HEK293 (cell line): Measurements from ENCODE around the gene MC5R.

ENCODE experiments used
- CTCF ChIA-PET: fragments of 350-600 bp; formaldehyde crosslinking; extraction: SDS; loops from one replicate; lab custom pipeline; 2021; ENCODE audit warnings: antibody characterized with exemption; lab: Yijun Ruan, JAX
- POLR2A ChIA-PET: fragments of 300-600 bp; formaldehyde crosslinking; extraction: SDS; loops from one replicate; lab custom pipeline; 2020; ENCODE audit warnings: antibody characterized with exemption, inconsistent platforms; lab: Yijun Ruan, JAX
- H3K27ac ChIP-seq: fragments of 200-500 bp; sonication (Bioruptor generic); 2 replicates; pipeline ENCODE4 v1.5.1; 2014; ENCODE audit warnings: low read depth, low read length, control low read depth, inconsistent platforms; ENCODE audit errors: extremely low read depth
- H3K36me3 ChIP-seq, 2 experiments: fragments of 200-500 bp in 1 of 2; sonication (Bioruptor generic) in 1 of 2; 1 replicate in 1 of 2; 2 replicates in 1 of 2; pipeline ENCODE4 v1.5.1; 2014 to 2017; ENCODE audit warnings: inconsistent platforms in 2 of 2, low read length in 2 of 2; ENCODE audit not compliant: control insufficient read depth in 2 of 2, insufficient read depth in 1 of 2
- H3K4me1 ChIP-seq: fragments of 200-500 bp; sonication (Bioruptor generic); 2 replicates; pipeline ENCODE4 v1.5.1; 2014; ENCODE audit warnings: mild to moderate bottlenecking, low read length, inconsistent platforms; ENCODE audit not compliant: control insufficient read depth, insufficient read depth
- H3K4me3 ChIP-seq: 2 replicates; pipeline ENCODE4 v1.5.1; 2011; ENCODE audit warnings: low read depth, mild to moderate bottlenecking, control low read depth, low read length, moderate library complexity
- H3K9me3 ChIP-seq: fragments of 200-500 bp; sonication (Bioruptor generic); 2 replicates; pipeline ENCODE4 v1.5.1; 2014; ENCODE audit warnings: low read depth, low read length, inconsistent platforms; ENCODE audit not compliant: control insufficient read depth, insufficient read depth
- SP3 ChIP-seq: fragments of 450-650 bp; formaldehyde crosslinking; IDR thresholded peaks from 2 replicates; pipeline ENCODE4 v1.5.1; 2016; ENCODE audit warnings: missing biosample characterization, missing genetic modification characterization
- SP7 ChIP-seq: fragments of 450-650 bp; formaldehyde crosslinking; IDR thresholded peaks from 2 replicates; pipeline ENCODE4 v1.5.1; 2016; ENCODE audit warnings: missing biosample characterization, missing genetic modification characterization
- ZBTB6 ChIP-seq: fragments of 450-650 bp; formaldehyde crosslinking; IDR thresholded peaks from 2 replicates; pipeline ENCODE4 v1.5.1; 2017; ENCODE audit warnings: missing biosample characterization, missing genetic modification characterization
- ZFP41 ChIP-seq: fragments of 450-650 bp; formaldehyde crosslinking; IDR thresholded peaks from 2 replicates; pipeline ENCODE4 v1.5.1; 2016; ENCODE audit warnings: missing biosample characterization, missing genetic modification characterization, borderline replicate concordance
- ZNF114 ChIP-seq: fragments of 450-650 bp; formaldehyde crosslinking; IDR thresholded peaks from 2 replicates; pipeline ENCODE4 v1.5.0; 2017; ENCODE audit warnings: missing biosample characterization, missing genetic modification characterization
- ZNF133 ChIP-seq: fragments of 450-650 bp; formaldehyde crosslinking; IDR thresholded peaks from 2 replicates; pipeline ENCODE4 v1.5.1; 2016; ENCODE audit warnings: missing biosample characterization, missing genetic modification characterization
- ZNF140 ChIP-seq: fragments of 450-650 bp; formaldehyde crosslinking; IDR thresholded peaks from 2 replicates; pipeline ENCODE4 v1.5.1; 2016; ENCODE audit warnings: missing biosample characterization, missing genetic modification characterization
- ZNF26 ChIP-seq: fragments of 450-650 bp; formaldehyde crosslinking; IDR thresholded peaks from 2 replicates; pipeline ENCODE4 v1.5.1; 2016; ENCODE audit warnings: missing biosample characterization, missing genetic modification characterization
- ZNF510 ChIP-seq: fragments of 450-650 bp; formaldehyde crosslinking; IDR thresholded peaks from 2 replicates; pipeline ENCODE4 v1.5.1; 2018; ENCODE audit warnings: mild to moderate bottlenecking, missing genetic modification characterization, missing biosample characterization; ENCODE audit not compliant: insufficient replicate concordance
- ZNF530 ChIP-seq: fragments of 450-650 bp; formaldehyde crosslinking; IDR thresholded peaks from 2 replicates; pipeline ENCODE4 v1.5.1; 2016; ENCODE audit warnings: low read depth, missing biosample characterization, missing genetic modification characterization
- ZNF626 ChIP-seq: fragments of 450-650 bp; sonication (Bioruptor Pico); formaldehyde crosslinking; IDR thresholded peaks from 2 replicates; pipeline ENCODE4 v1.5.1; 2018; ENCODE audit warnings: missing biosample characterization, missing genetic modification characterization, inconsistent platforms
- ZNF658 ChIP-seq: fragments of 450-650 bp; formaldehyde crosslinking; IDR thresholded peaks from 2 replicates; pipeline ENCODE4; 2016; ENCODE audit warnings: missing biosample characterization, missing genetic modification characterization
- ZNF660 ChIP-seq: fragments of 450-650 bp; IDR thresholded peaks from 2 replicates; pipeline ENCODE4 v1.5.1; 2018; ENCODE audit warnings: missing biosample characterization, mild to moderate bottlenecking, missing genetic modification characterization

Gene MC5R

GRCh38 chr18:13872932-13873331 is 49.0 kb downstream of the MC5R start (continued):
- TF ChIP-seq ZBTB6: no peak
- no peak for TF ChIP-seq ZNF133 (tag by site-specific recombination)
- no peak for TF ChIP-seq ZNF114
- no peak for TF ChIP-seq ZNF530 (tag by site-specific recombination)

- ChIA-PET POLR2A (no interaction called here), CTCF (no interaction called here)
Measured at GRCh38 chr18:13874558-13874957, 50.6 kb downstream of the MC5R start.

More at GRCh38 chr18:13874558-13874957, 50.6 kb downstream of the MC5R start:
- Histone ChIP-seq H3K9me3 (no peaks in the 10 kb centered on the region), H3K4me3 (no peak overlapping the region), H3K27ac (no peak overlapping the region), H3K4me1 (no peaks in the 10 kb centered on the region), H3K36me3 (no peaks in the 10 kb centered on the region)
- no peak for TF ChIP-seq ZNF626
- no peak for TF ChIP-seq SP3 (tag by site-specific recombination)
- no peak for TF ChIP-seq ZNF140 (tag by site-specific recombination)
- TF ChIP-seq ZNF26: no peak
- no peak for TF ChIP-seq ZNF660 (tag by site-specific recombination)
- TF ChIP-seq SP7: no peak
- TF ChIP-seq ZNF510 (tag by site-specific recombination): no peak
- TF ChIP-seq ZFP41: no peak
- TF ChIP-seq ZNF658: no peak
